Common myeloid progenitor, CD34-positive (primary cell): Measurements from ENCODE around the gene MEIOSIN.
A peak's percentile ranks its signal among the peaks of the same experiment; 100 is the strongest.

Experiments used
- CTCF ChIA-PET: fragments of 350-600 bp; sonication (Branson Sonifier 250); formaldehyde crosslinking; loops from one replicate; lab custom pipeline; 2021; ENCODE audit warnings: antibody characterized with exemption; lab: Charles Lee
- POLR2A ChIA-PET: fragments of 350-600 bp; sonication (Branson Sonifier 250); formaldehyde crosslinking; loops from one replicate; lab custom pipeline; 2021; ENCODE audit warnings: antibody characterized with exemption; lab: Charles Lee
- DNase-seq, 3 donors: peaks; one replicate each; pipeline versions ENCODE4 v3.0.0 to v3.0.0-alpha.2; 2013
- H3K27ac ChIP-seq, 2 experiments: 1 replicate in 1 of 2; 2 replicates in 1 of 2; pipeline ENCODE4 v1.7.0; 2013; ENCODE audit warnings: inconsistent platforms in 2 of 2, low read length in 2 of 2, mild to moderate bottlenecking in 2 of 2, low read depth in 1 of 2, moderate library complexity in 1 of 2; ENCODE audit not compliant: severe bottlenecking in 2 of 2, insufficient read depth in 1 of 2, poor library complexity in 1 of 2
- H3K27me3 ChIP-seq, 5 experiments: replicated peaks in 2 of 5; 1 replicate in 3 of 5; 2 replicates in 2 of 5; pipeline versions ENCODE4 v1.6.1 to v1.7.0; 2013; ENCODE audit warnings: low read length in 4 of 5, mild to moderate bottlenecking in 2 of 5, moderate library complexity in 2 of 5, inconsistent platforms in 1 of 5; ENCODE audit not compliant: insufficient read depth in 5 of 5, control insufficient read depth in 4 of 5
- H3K36me3 ChIP-seq, 4 experiments: 1 replicate in 2 of 4; 2 replicates in 2 of 4; pipeline versions ENCODE4 v1.6.1 to v1.7.0; 2013; ENCODE audit warnings: low read length in 3 of 4, control low read depth in 1 of 4, mild to moderate bottlenecking in 1 of 4; ENCODE audit not compliant: control insufficient read depth in 4 of 4, insufficient read depth in 4 of 4
- H3K4me1 ChIP-seq, 4 experiments: 1 replicate in 3 of 4; 2 replicates in 1 of 4; pipeline versions ENCODE4 v1.6.1 to v1.7.1; 2013; ENCODE audit warnings: low read length in 3 of 4, mild to moderate bottlenecking in 3 of 4, control low read depth in 1 of 4, inconsistent platforms in 1 of 4, moderate library complexity in 1 of 4; ENCODE audit not compliant: control insufficient read depth in 4 of 4, insufficient read depth in 4 of 4; ENCODE audit errors: control extremely low read depth in 1 of 4
- H3K4me3 ChIP-seq, 7 experiments: 1 replicate in 4 of 7; 2 replicates in 3 of 7; pipeline versions ENCODE4 v1.5.1 to v1.7.0; 2013; ENCODE audit warnings: mild to moderate bottlenecking in 7 of 7, low read length in 6 of 7, moderate library complexity in 6 of 7, inconsistent platforms in 2 of 7, low read depth in 2 of 7, control low read depth in 1 of 7; ENCODE audit not compliant: insufficient read depth in 4 of 7, control insufficient read depth in 1 of 7; ENCODE audit errors: extremely low read depth in 1 of 7
- H3K9me3 ChIP-seq, 5 experiments: 1 replicate in 4 of 5; 2 replicates in 1 of 5; pipeline versions ENCODE4 v1.6.1 to v1.7.1; 2013; ENCODE audit warnings: low read length in 4 of 5, mild to moderate bottlenecking in 2 of 5, inconsistent platforms in 1 of 5, low read depth in 1 of 5, moderate library complexity in 1 of 5; ENCODE audit not compliant: control insufficient read depth in 4 of 5, insufficient read depth in 2 of 5; ENCODE audit errors: control extremely low read depth in 1 of 5
- WGBS: methylation state at CpG from one replicate; pipeline ENCODE4 v1.1.5; 2013; ENCODE audit not compliant: insufficient coverage; 5-methylcytosine and 5-hydroxymethylcytosine counted together

MEIOSIN gene

DNA sequence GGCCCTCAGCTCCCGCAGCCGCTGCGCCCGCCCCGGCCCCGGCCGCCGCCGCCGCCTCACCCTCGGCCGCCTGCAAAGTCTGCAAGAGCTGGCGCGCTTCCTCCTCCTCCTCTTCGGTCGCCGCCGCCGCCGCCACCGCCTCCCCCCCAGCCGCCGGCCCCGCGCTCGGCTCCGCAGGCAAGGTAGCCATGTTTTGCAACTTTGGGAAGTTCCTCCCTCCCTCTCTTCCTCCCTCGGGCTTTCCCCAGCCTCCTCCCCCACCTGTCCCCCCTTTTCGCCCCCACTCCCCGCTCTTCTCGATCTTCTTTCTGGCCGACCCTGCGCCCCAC, 35.4 kb downstream of the MEIOSIN start:
- Histone ChIP-seq H3K9me3 (no peaks in the 10 kb centered on the region), H3K27ac (peak overlapping the region in 1 of 2 experiments; percentile 68), H3K27me3 (peaks cover 0 to 72% (median 25%) of the 10 kb centered on the region in 5 experiments), H3K4me1 (peaks cover 0 to 39% (median 33%) of the 10 kb centered on the region in 4 experiments), H3K36me3 (no peaks in the 10 kb centered on the region), H3K4me3 (peak overlapping the region; percentile 28 to 85 (median 58))
- POLR2A ChIA-PET = interaction anchor here (1.2 to 2.4 kb wide), 3 partner anchors 13 to 51 kb away, joined by 3 to 13 read pairs (median 4); no protein-coding TSS in a partner anchor
- CTCF ChIA-PET = interaction anchor here (0.8 to 10.6 kb wide), 10 partner anchors 8 to 117 kb away, joined by 3 to 138 read pairs (median 4); partner anchors contain the start of genes DMWD, IRF2BP1 and RSPH6A
- under 1% methylated on average over 27 of the region's 33 CpGs for WGBS
- DNase-seq = peak in 1 of 3 donors; percentile 34

GRCh38 chr19:45768984-45769782, 35.9 kb downstream of the MEIOSIN start, which contains the start of gene SIX5:
Gene SIX5 (minus strand): TSS chr19:45769252. CDS start chr19:45768844, 408 bp downstream.
- peak; percentile 90 to 95 (median 93) for DNase-seq
- H3K36me3 ChIP-seq = no peaks in the 10 kb centered on the region
- H3K4me1 ChIP-seq = peaks cover 0 to 39% (median 33%) of the 10 kb centered on the region in 4 experiments
- ChIA-PET CTCF (interaction anchor here (0.6 to 10.6 kb wide), 17 partner anchors 9 to 586 kb away, joined by 3 to 138 read pairs (median 4); partner anchors contain the start of genes DMWD, IRF2BP1 and RSPH6A), POLR2A (interaction anchor here (0.6 to 2.4 kb wide), 8 partner anchors 12 to 100 kb away, joined by 3 to 13 read pairs (median 4); partner anchors contain the start of genes FBXO46, FOXA3 and QPCTL)
- H3K9me3 ChIP-seq = no peaks in the 10 kb centered on the region
- H3K4me3 ChIP-seq = peak within 1 kb of the TSS; percentile 28 to 85 (median 58)
- WGBS = under 1% methylated on average over 58 of the region's 70 CpGs
- peak within 1 kb of the TSS in 1 of 2 experiments; percentile 68 for H3K27ac ChIP-seq
- peaks cover 0 to 66% (median 23%) of the 10 kb centered on the region in 5 experiments for H3K27me3 ChIP-seq

- peak; percentile 59 to 88 (median 85) for DNase-seq
- Histone ChIP-seq H3K4me1 (peaks cover 0 to 39% (median 33%) of the 10 kb centered on the region in 4 experiments), H3K27me3 (peaks cover 0 to 66% (median 23%) of the 10 kb centered on the region in 5 experiments), H3K9me3 (no peaks in the 10 kb centered on the region), H3K27ac (peak overlapping the region in 1 of 2 experiments; percentile 64), H3K4me3 (peak overlapping the region; percentile 16 to 85 (median 58)), H3K36me3 (no peaks in the 10 kb centered on the region)
- WGBS = 0% methylated on average over 25 of the region's 28 CpGs
- ChIA-PET POLR2A (interaction anchor here (0.6 to 2.4 kb wide), 7 partner anchors 30 to 99 kb away, joined by 3 to 13 read pairs (median 3); partner anchors contain the start of genes FBXO46, FOXA3 and QPCTL), CTCF (interaction anchor here (0.6 to 10.6 kb wide), 14 partner anchors 13 to 112 kb away, joined by 3 to 138 read pairs (median 4); partner anchors contain the start of genes DMPK, DMWD, QPCTL and RSPH6A)
Measured at GRCh38 chr19:45769821-45770191, 36.6 kb downstream of the MEIOSIN start.

DNA sequence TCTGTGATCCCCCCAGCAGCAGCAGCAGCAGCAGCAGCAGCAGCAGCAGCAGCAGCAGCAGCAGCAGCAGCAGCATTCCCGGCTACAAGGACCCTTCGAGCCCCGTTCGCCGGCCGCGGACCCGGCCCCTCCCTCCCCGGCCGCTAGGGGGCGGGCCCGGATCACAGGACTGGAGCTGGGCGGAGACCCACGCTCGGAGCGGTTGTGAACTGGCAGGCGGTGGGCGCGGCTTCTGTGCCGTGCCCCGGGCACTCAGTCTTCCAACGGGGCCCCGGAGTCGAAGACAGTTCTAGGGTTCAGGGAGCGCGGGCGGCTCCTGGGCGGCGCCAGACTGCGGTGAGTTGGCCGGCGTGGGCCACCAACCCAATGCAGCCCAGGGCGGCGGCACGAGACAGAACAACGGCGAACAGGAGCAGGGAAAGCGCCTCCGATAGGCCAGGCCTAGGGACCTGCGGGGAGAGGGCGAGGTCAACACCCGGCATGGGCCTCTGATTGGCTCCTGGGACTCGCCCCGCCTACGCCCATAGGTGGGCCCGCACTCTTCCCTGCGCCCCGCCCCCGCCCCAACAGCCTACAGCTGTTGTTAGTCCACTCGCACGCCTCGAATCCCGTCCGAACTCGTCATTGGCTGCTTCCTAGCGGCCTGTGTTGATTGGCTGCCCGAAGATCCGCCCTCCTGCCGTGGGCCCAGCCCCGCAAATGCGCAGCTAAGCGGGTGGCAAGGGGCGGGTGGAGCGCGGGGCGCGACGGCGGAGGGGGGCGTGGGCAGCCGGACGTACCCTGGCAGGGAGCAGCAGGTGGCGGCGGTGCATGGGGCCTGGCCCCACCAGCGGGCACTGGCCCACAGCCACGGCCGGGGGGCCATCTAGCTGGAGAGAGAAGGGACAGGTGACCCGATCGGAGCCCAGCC, 37.2 kb downstream of the MEIOSIN start:
- H3K4me1 ChIP-seq = peaks cover 0 to 39% (median 33%) of the 10 kb centered on the region in 4 experiments
- ChIA-PET POLR2A (interaction anchor here (0.6 to 2.4 kb wide), 5 partner anchors 9 to 94 kb away, joined by 3 to 13 read pairs (median 3); partner anchors contain the start of genes FOXA3 and QPCTL), CTCF (interaction anchor here (0.6 to 10.6 kb wide), 14 partner anchors 9 to 202 kb away, joined by 3 to 138 read pairs (median 4); partner anchors contain the start of genes DMPK, DMWD, QPCTL and SNRPD2)
- under 1% methylated on average over 77 of the region's 79 CpGs for WGBS
- H3K9me3 ChIP-seq = no peaks in the 10 kb centered on the region
- H3K27ac ChIP-seq = peak overlapping the region in 1 of 2 experiments; percentile 64
- peaks cover 0 to 66% (median 23%) of the 10 kb centered on the region in 5 experiments for H3K27me3 ChIP-seq
- no peaks in the 10 kb centered on the region for H3K36me3 ChIP-seq
- H3K4me3 ChIP-seq = peak overlapping the region in 5 of 7 experiments; percentile 57 to 85 (median 74)
- peak; percentile 95 to 97 (median 97) for DNase-seq

DNA sequence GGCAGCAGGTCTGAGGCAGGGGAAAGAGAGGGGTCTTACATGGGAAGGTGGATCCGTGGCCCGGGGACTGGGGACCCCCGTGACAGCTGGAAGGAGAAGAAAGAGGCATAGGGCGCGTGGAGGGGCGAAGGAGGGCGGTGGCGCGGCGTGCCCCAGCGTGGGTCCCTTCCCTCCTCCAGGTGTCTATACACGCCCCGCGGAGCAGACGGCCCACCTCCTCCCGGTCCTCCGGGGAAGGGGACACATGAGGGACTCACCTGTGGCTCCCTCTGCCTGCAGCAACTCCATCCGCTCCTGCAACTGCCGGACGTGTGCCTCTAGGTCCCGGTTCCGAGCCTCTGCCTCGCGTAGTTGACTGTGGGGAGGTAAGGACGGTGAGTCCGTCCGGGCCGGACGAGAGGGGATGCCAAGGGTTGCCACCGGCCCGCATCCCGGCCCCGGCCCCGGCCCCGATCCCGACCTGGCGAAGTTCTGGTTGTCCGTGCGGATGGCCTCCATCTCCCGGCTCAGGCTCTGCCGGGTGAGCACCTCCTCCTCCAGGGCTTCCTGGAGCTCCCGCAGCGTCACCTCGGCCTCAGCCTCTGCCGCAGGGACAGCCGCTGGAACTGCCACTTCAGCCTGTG, 38.2 kb downstream of the MEIOSIN start:
- ChIA-PET CTCF (interaction anchor here (0.7 to 10.6 kb wide), 10 partner anchors 8 to 110 kb away, joined by 3 to 138 read pairs (median 4); partner anchors contain the start of genes DMPK, DMWD, FOXA3 and QPCTL), POLR2A (no interaction called here)
- no peak for DNase-seq
- Histone ChIP-seq H3K4me1 (peaks cover 0 to 39% (median 33%) of the 10 kb centered on the region in 4 experiments), H3K4me3 (no peak overlapping the region), H3K9me3 (no peaks in the 10 kb centered on the region), H3K27me3 (peaks cover 0 to 60% (median 21%) of the 10 kb centered on the region in 5 experiments), H3K27ac (no peak overlapping the region), H3K36me3 (no peaks in the 10 kb centered on the region)
- 93% methylated on average over 44 of the region's 46 CpGs for WGBS
